COLO668 (cell line): Measurements from ENCODE around the gene EDN3.
A peak's percentile ranks its signal among the peaks of the same experiment; 100 is the strongest.

Experiments
- DNase-seq: peaks from one replicate; lab custom pipeline; 2025; ENCODE audit not compliant: unreplicated experiment; lab: John Stamatoyannopoulos, UW

EDN3 gene

DNA sequence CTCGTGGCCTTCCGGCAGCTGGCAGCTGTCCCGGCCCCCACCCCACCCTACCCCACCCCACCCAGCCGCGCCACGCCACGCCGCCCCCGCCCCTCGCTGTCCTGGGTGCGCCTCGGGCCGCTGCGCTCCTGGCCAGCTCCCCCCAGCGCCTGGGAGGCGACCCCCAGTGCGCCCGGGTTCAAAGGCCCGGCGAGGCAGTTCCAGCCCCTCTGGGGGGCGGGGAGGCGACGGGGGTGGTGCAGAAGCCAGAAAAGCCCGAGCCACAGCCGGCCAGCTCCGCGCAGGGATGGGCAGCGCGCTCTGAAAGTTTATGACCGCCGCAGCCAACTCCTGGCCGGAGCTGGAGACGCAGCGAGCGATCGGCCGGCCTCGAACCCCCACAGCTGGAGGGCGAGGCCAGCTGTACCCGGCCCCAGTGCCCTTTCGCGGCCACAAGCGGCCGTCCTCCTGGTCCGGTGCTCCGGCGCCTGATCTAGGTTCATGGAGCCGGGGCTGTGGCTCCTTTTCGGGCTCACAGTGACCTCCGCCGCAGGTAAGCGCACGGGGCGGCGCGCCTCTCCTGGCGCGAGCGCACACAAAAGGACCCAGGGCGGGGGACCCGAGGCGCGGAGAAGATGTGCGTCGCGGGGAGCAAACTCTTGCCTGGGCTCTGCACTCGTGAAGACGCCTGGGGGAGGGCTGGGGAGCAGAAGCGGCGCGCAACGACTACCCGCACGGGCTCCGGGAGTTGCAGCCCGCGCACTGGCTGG is at the start of gene EDN3:
Gene EDN3, plus strand, starts transcription at position 279 of the 749 bp plus-strand sequence. Its CDS starts 202 bp downstream, at position 481.
- no peak for DNase-seq

DNA sequence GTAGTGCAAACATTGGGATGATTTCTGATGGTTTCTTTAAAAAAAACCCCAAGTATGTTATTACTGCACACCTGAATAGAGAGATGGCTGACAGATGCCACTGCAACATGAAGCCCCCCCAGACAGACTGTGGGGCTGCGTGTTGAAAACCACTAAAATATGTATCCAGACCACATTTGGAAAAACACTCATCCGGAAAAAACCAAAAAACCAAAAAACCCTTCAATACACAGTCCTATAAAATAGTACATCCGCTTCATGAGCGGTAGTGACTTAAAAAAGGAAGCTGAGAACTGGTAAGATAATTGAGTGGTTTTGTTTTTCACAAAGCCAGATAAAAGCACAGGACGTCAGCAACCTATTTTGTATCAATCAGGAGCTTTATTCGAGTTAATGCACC is 47.1 kb upstream of the EDN3 start:
- DNase-seq = no peak

DNA sequence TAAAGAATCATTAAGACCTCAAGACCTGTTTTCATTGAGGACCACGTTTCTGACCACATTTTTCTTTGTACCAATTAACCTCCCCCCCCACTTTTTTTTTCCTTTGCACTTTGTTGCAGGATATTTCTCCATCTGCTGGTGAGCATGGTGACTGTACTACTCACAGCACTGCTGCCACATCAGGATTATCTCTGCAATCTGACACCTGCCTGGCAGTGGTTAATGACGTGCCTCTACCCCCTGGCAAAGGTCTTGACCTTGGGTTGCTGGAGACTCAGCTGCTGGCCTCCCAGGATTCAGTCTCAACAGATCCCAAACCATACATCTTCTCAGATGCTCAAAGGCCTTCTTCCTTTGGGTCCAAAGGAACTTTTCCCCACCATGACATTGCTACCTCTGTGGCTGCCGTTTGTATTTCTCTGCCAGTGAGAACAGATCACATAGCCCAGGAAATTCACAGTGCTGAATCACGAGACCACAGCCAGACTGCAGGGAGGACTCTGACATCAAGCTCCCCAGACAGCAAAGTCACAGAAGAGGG is 46.6 kb upstream of the EDN3 start:
- DNase-seq = no peak

GRCh38 chr20:59255256-59255655 is 45.2 kb upstream of the EDN3 start:
- no peak for DNase-seq

DNA sequence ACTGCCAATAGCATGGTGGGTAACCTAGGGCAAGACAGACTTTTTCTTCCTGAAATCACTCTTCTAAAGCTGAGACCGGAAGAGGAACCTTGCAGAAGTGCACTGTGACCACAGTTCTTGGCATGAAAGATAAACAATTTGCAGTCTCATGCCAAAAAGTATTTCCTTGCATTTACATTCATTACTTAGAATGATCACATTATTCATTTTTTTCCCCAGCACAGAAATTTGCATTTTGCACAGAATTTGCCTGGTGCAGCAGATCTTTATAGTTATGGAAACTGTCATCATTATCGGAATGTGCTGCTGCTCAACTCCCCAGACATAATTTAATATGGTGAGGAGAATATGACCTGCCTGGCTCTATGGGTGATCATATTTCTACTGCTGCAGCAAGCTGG is 42.2 kb upstream of the EDN3 start:
- no peak for DNase-seq

DNA sequence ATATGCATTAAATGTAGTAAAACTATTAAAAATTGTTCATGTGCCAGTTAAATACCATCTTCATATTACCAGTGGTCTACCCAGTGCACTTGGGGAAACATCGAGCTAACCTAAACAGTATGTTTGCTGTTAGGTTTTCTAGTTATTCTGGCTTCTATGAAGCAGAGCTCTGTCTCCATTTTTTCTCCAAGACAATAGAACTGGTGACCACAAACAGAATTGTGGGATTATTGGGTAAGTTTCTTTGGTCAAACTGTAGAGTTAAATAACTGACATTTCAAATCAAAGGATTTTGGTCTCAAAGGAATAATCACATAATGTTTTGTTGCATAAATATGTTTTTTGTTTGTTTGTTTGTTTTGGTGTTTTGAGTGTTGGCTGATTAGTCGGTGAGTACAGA is 40.5 kb upstream of the EDN3 start:
- no peak for DNase-seq

DNA sequence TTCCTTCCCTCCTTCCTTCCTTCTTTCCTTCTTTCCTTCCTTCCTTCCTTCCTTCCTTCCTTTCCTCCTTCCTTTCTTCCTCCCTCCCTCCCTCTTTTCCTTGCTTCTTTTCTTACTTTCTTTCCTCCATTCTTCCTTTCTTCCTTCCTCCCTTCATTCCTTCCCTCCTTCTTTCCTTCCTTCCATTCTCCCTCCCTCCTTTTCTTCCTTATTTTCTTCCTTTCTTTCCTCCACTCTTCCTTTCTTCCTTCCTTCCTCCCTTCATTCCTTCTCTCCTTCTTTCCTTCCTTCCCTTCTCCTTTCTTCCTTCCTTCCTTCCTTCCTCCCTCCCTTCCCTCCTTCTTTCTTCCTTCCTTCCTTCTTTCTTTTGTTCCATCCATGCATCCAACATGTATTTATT is 35.1 kb upstream of the EDN3 start:
- DNase-seq = no peak

DNA sequence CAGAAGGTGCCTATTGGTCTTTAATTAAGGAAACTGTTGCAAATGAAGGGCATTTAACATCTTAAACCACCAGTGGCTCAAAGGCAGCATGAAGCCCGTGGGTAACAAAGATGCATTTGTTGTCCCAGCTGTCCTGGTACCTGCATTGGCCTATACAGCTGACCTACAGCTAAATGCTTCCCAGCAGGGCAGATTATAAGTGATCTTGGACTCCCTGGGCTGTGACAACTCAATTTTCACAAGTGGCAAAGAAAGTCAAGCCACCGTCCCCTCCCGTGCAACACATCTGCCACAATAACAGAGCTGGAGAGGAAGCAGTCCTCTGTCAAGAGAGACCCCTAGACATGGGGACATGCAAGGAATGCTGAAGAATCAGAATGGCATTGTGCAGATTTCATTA is 31.5 kb upstream of the EDN3 start:
- DNase-seq = no peak

- no peak for DNase-seq
Measured at GRCh38 chr20:59269411-59270025, 30.9 kb upstream of the EDN3 start.

GRCh38 chr20:59270380-59270779 is 30.0 kb upstream of the EDN3 start:
- no peak for DNase-seq

GRCh38 chr20:59273739-59274357 is 26.6 kb upstream of the EDN3 start:
- no peak for DNase-seq

- DNase-seq = no peak
Measured at GRCh38 chr20:59276938-59277337, 23.5 kb upstream of the EDN3 start.

GRCh38 chr20:59284470-59284869 is 15.9 kb upstream of the EDN3 start:
- no peak for DNase-seq

DNA sequence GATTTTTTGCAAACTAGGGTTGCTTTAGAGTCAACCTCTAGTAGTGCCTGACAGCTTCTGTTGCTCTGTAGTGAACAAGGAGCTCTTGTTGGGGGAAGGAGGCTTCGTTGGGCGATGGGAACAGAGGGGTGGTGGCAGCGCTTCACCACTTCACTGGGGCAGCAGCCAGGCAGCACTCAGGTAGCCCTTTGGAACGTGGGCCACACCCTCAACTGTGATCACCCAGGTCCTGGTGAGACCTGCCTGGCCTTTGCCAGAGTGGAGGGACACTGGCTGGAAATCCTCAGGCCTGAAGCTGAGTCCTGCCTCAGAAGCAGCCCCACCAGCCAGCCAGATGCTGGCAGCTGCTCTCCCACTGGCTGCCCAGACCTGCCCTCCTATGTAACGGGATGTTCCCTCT is 10.4 kb upstream of the EDN3 start:
- DNase-seq = no peak

- peak; percentile 15 for DNase-seq
Measured at GRCh38 chr20:59291740-59292383, 8.5 kb upstream of the EDN3 start.

GRCh38 chr20:59295531-59295930 is 4.9 kb upstream of the EDN3 start:
- no peak for DNase-seq

- DNase-seq = no peak
Measured at GRCh38 chr20:59297686-59298085, 2.7 kb upstream of the EDN3 start.

DNA sequence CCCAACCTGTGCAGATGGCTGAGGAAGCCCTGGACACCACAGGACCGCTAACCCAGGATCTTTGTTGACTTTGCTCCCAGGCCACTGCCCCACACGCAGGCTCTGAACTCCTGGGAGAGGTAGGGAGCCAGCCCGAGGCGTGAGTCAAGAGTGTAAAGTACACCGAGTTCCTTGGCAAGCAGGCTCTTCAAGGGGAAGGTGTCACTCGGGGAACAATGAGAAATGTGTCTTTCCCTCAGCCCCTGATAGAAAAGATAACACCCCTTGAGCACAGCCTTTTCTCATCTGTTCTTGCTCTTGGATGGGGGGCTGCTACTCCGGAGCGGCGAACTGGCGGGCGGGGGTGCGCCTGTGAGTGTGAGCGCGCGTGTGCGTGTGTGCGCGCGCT is 472 bp upstream of the EDN3 start:
- DNase-seq = no peak

- no peak for DNase-seq
Measured at GRCh38 chr20:59301343-59302007, 1.1 kb downstream of the EDN3 start.

- no peak for DNase-seq
Measured at GRCh38 chr20:59305908-59306655, 5.7 kb downstream of the EDN3 start.
